ENCODE data around the gene CASKIN1. TPM values are rescaled to one million over a fixed set of nuclear protein-coding genes. Genes with fewer than 3 reads are reported as not detected.
A peak's percentile ranks its signal among the peaks of the same experiment; 100 is the strongest.

CASKIN1 gene
- total and polyA plus RNA-seq, 10 donors: 0.24 to 0.32 (median 0.30) TPM; not detected in 7

GRCh38 chr16:2206780-2207433 lies 10.5 kb upstream of the CASKIN1 start:
- no peak for DNase-seq
- Histone ChIP-seq H3K36me3 (peaks cover 0 to 46% (median 33%) of the 10 kb centered on the region in 6 donors), H3K4me1 (peaks cover 12 to 54% (median 34%) of the 10 kb centered on the region in 6 donors), H3K27me3 (replicated peaks in 1 of 7) (no peaks in the 10 kb centered on the region), H3K27ac (peak overlapping the region in 2 of 8 donors; percentile 97 to 99), H3K9me3 (no peaks in the 10 kb centered on the region), H3K4me3 (peak overlapping the region in 1 of 8 donors; percentile 82)
- 84 to 94% (median 90%) methylated on average over 10 to 23 of the region's 23 CpGs for WGBS, 5 donors
- intact Hi-C loops (cut with DNase I; ENCODE audit: low total_unique reads): no loop called here
- no peak for TF ChIP-seq CTCF (IDR thresholded peaks at IDR 0.05 in 8 of 11, conservative IDR thresholded peaks at IDR 0.05 in 3 of 11)
- TF ChIP-seq POLR2AphosphoS5 (IDR thresholded peaks at IDR 0.05): peak in 1 of 3 donors; percentile 43

DNA sequence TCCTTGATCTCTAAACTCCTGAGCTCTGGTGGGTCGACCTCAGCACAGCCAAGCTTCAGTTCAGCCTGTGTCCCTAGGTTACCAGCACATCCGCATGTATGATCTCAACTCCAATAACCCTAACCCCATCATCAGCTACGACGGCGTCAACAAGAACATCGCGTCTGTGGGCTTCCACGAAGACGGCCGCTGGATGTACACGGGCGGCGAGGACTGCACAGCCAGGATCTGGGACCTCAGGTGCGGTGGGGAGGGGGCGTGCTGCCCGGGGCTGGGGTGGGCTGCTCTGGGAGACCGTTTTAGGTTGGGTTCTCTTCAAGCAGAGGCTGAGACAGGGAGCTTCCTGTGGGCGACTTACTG lies 10.0 kb upstream of the CASKIN1 start:
- H3K4me1 ChIP-seq: peaks cover 12 to 49% (median 32%) of the 10 kb centered on the region in 6 donors
- peak overlapping the region in 5 of 8 donors; percentile 97 to 99 (median 98) for H3K27ac ChIP-seq
- H3K9me3 ChIP-seq: no peaks in the 10 kb centered on the region
- peaks cover 0 to 43% (median 33%) of the 10 kb centered on the region in 6 donors for H3K36me3 ChIP-seq
- intact Hi-C loops (cut with DNase I; ENCODE audit: low total_unique reads): no loop called here
- no peak for DNase-seq
- peak overlapping the region in 6 of 8 donors; percentile 61 to 82 (median 68) for H3K4me3 ChIP-seq
- TF ChIP-seq CTCF (IDR thresholded peaks at IDR 0.05 in 8 of 11, conservative IDR thresholded peaks at IDR 0.05 in 3 of 11) (no peak), POLR2AphosphoS5 (IDR thresholded peaks at IDR 0.05) (no peak), POLR2A (IDR thresholded peaks at IDR 0.05) (no peak)
- WGBS, 5 donors: 74 to 87% (median 81%) methylated on average over 18 of the region's 18 CpGs
- H3K27me3 ChIP-seq (replicated peaks in 1 of 7): no peaks in the 10 kb centered on the region

DNA sequence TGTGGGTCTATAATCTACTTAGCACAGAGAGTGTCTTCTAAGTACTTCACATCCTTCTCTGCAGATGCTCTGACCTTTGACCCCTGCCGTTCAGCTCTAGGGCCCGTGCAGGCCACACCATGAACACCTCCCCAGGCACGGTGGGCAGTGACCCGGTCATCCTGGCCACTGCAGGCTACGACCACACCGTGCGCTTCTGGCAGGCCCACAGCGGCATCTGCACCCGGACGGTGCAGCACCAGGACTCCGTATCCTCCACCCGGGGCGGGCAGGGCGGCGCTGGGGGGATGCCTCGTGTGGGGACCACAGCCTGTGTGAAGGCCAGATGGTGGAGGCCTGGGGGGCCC lies 9.5 kb upstream of the CASKIN1 start:
- TF ChIP-seq POLR2AphosphoS5 (IDR thresholded peaks at IDR 0.05): no peak
- TF ChIP-seq CTCF (IDR thresholded peaks at IDR 0.05 in 8 of 11, conservative IDR thresholded peaks at IDR 0.05 in 3 of 11): peak in 1 of 11 experiments; percentile 3
- peak overlapping the region; percentile 56 to 82 (median 64) for H3K4me3 ChIP-seq
- no peaks in the 10 kb centered on the region for H3K27me3 ChIP-seq (replicated peaks in 1 of 7)
- H3K27ac ChIP-seq: peak overlapping the region; percentile 93 to 99 (median 98)
- H3K9me3 ChIP-seq: no peaks in the 10 kb centered on the region
- peak; percentile 91 for DNase-seq
- H3K4me1 ChIP-seq: peaks cover 12 to 49% (median 32%) of the 10 kb centered on the region in 6 donors
- H3K36me3 ChIP-seq: peaks cover 0 to 43% (median 33%) of the 10 kb centered on the region in 6 donors
- intact Hi-C loops (cut with DNase I; ENCODE audit: low total_unique reads): no loop called here
- WGBS, 5 donors: 14 to 23% (median 15%) methylated on average over 7 to 16 of the region's 16 CpGs

- Histone ChIP-seq H3K4me1 (peaks cover 12 to 44% (median 32%) of the 10 kb centered on the region in 6 donors), H3K9me3 (no peaks in the 10 kb centered on the region), H3K36me3 (peaks cover 0 to 39% (median 33%) of the 10 kb centered on the region in 6 donors), H3K27me3 (replicated peaks in 1 of 7) (no peaks in the 10 kb centered on the region), H3K4me3 (peak within 1 kb of the TSS; percentile 56 to 82 (median 64)), H3K27ac (peak within 1 kb of the TSS; percentile 93 to 99 (median 98))
- DNase-seq: peak; percentile 97
- TF ChIP-seq POLR2AphosphoS5 (IDR thresholded peaks at IDR 0.05) (peak; percentile 93 to 98 (median 95)), CTCF (IDR thresholded peaks at IDR 0.05 in 8 of 11, conservative IDR thresholded peaks at IDR 0.05 in 3 of 11) (peak in 5 of 11 experiments; percentile 8 to 56 (median 45)), POLR2A (IDR thresholded peaks at IDR 0.05) (peak; percentile 61 to 73 (median 62))
- 0% methylated on average over 21 to 93 of the region's 93 CpGs for WGBS, 5 donors
- intact Hi-C loops (cut with DNase I; ENCODE audit: low total_unique reads): no loop called here
Measured at GRCh38 chr16:2205104-2205966, 8.9 kb upstream of the CASKIN1 start, which contains the start of gene MLST8. Gene MLST8 (plus strand): TSS chr16:2205454. CDS start chr16:2206086, 632 bp downstream.

Data from spleen (tissue), 11 donors.